Right renal pelvis (tissue), 4 donors: ENCODE results near the gene SIGMAR1. TPM values are rescaled to one million over a fixed set of nuclear protein-coding genes. Genes with fewer than 3 reads are reported as not detected.
A peak's percentile ranks its signal among the peaks of the same experiment; 100 is the strongest.

Experiments
- DNase-seq, 4 donors: peaks; one replicate each; pipeline ENCODE4 v3.0.0-alpha.2; 2013; ENCODE audit warnings: low read depth in 4 of 4, low spot score in 3 of 4, missing footprints in 1 of 4
- polyA plus RNA-seq, 4 donors: library from polyadenylated mRNA; unstranded; fragments of 120-200 nt; gene quantifications; one replicate each; pipeline ENCODE4 v1.2.1, GENCODE V29; 2013; ENCODE audit not compliant: insufficient read length in 4 of 4

The SIGMAR1 gene
- 10 to 100 TPM; 48.2 to 52.6 (median 49.9) TPM for polyA plus RNA-seq

- DNase-seq = peak; percentile 84 to 87 (median 85)
Measured at GRCh38 chr9:34637356-34638137, at the start of gene SIGMAR1. TSS of gene SIGMAR1 (minus strand) at chr9:34637787. CDS start at chr9:34637697, 90 bp downstream.

- no peak for DNase-seq
Measured at GRCh38 chr9:34686732-34687131, 49.1 kb upstream of the SIGMAR1 start.

DNA sequence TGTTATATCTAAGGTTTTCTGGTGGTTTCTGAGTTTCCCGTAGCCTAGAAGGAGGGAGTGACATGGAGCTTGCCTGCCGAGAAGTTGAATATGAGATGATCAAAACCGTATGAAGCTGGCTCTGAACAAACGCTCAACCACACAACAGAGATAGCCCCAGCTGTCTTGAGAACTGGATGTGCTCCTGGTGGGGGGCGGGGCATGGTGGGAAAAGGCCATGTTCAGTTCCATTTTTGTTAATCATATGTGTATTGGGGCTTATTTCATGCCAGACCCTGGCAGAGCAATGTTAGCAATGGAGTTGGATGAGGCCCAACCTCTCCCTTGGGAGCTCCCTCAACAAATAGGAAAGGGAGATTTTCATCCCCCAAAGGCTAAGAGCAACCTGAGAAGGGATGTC, 48.6 kb upstream of the SIGMAR1 start:
- DNase-seq = no peak

DNA sequence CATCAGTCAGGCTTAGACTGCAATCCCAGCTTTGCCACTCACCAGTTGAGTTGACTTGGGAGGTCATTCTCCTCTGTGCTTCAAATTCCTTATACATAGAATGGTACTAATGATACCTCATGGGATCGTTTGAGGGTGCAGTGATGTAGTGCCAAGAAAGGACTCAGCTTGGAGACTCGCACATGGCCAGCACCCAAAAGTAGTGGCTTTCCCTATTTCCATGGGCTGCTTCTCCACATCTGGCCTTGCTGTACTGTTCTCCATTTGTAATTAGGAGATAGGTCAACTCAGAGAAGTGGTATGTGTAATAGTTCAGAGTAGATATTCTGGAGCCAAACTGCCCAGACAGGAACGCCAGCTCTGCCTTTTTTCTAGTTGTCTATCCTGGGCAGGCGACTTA, 48.0 kb upstream of the SIGMAR1 start:
- DNase-seq = no peak

DNA sequence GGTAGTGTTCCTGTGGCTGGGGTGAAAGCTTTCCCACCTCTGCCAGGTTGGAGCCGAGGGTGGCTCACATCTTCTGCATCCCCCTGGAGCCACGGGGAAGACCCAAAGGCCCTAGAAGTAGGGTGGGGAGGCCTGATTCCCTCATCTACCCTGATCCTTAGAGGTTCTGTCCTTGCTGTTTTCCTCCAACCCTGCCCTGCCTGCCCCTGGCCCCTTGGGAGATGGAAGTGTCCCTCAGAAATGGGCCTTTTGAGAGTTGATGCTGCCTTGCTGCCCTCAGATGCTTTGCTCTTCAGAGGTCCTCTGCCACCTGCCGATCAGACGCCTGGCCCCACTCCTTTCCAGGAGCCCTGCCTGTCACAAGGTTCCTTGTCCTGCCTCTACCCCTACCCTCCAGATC, 47.2 kb upstream of the SIGMAR1 start:
- DNase-seq = no peak

DNA sequence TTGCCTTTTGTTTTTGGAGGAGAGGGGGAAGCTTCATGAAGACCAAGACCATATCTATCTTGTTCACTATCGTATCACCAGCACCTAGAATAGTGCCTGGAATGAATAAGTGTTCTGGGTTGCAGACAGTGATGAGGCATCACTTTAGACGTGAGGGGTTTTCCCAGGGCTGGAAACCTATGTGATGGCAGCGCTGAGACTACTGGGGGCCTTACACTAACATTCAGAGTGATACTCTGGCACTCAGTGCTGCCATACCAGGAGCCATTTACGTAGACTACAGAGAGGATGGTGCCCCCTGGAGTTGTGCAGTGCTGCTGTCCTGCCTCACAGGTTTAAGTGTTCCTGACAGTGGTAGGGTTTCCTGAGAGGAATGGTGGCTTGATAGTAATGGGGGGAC, 46.6 kb upstream of the SIGMAR1 start:
- no peak for DNase-seq

GRCh38 chr9:34675869-34676268, 38.3 kb upstream of the SIGMAR1 start:
- DNase-seq = no peak

DNA sequence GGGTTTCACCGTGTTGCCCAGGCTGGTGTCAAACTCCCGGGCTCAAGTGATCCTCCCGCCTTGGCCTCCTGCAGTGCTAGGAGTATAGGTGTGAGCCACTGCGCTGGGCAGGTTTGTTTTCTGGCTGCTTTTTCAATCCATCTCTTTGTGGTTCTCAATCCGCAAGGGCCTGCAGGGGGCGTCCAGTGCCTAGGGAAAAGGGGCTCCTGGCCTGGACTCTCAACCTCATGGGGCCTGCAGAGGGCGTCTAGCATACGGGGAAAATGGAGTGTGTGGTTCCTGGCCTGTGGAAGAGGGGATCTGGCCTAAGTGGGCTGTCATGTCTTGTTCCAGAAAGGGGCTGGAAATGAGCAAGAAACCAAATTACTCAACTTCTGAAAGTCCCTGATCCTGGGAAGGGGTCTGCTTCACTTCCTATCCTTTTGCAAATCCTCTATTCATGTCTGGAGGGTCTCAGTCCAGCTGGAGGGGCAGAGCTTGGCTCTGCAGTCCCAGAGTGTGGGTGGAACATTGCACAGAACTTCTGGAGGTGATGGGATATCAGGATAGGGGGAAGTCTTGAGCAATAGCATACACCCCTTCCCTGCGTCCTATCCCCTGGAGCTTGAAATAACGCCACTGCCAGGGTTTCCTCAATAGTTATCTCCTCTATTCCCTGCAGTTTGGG, 37.6 kb upstream of the SIGMAR1 start:
- peak in 1 of 4 donors; percentile 56 for DNase-seq

DNA sequence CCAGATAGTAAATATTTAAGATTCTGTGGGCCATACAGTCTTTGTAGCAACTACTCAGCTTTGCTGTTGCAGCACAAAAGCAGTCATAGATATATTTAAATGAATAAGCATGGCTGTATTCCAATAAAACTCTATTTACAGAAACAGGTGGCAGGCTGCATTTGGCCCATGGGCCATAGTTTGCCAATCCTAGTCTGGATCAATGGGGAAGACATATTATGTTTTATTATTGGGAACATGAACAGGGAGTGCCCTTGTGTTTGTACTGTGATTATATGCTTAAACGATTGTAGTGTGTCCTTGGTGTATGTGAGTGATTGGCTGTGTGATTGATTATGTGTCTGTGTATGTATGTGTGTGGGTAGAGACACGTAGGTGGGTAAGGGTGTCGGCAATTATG, 36.9 kb upstream of the SIGMAR1 start:
- no peak for DNase-seq

- DNase-seq = no peak
Measured at GRCh38 chr9:34671307-34671706, 33.7 kb upstream of the SIGMAR1 start.

GRCh38 chr9:34669809-34670562, 32.4 kb upstream of the SIGMAR1 start:
- no peak for DNase-seq

DNA sequence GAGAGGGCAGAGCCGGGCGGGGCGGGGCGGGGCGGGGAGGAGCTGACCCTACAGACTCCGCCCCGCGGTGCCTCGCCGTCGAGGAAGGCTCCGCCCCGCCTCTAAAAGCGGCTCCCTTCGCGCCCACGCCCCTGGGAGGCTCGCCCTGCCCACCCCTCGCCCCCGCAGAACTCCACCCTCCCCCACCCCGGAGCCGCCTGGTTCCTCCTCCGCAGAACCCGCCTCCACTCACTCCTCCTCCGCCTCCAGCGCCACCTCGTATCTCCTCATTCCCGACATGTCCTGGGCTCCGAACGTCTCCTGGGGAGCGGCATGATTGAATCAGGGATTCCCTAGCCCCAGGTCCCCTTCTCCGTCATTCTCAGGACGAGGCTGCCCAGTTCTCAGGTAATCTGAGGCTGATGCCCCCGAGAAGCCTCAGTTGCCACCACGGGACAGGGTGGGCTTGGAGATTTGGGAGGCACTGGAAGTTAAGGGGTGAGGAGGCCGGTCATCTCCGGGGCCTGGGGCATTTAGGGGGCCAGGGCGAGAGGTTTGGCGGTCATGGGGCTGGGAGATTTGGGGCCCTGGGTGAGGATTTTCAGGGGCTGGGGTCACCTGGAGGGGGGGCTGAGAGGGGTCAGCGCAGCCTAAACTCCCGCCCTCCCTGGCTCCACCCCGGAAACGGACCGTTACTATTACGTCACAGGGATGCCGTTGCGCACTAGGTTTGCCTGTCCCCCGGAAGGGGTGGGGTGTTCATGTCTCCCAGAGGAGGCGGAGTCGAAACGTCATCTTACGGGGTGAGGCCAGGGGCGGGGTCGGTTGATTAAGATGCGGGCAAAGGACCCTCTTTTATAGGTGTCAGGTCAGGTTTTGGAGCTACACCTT, 28.0 kb upstream of the SIGMAR1 start:
- peak; percentile 88 to 92 (median 91) for DNase-seq

DNA sequence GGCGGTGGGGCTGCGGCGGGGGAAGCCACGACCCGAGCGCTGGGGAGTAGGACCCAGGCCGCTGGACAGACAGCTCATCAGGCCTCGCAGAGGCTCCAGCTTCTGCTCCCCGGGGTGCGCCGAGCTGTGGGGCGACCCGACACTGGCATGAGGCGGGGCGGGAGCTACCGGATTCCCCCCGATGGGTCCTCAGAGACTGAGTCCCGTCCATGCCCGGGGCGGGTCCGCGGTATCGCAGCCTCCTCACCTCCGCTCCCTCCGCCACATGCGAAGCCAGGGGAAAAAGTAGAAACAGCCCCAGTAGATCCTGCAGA, 27.4 kb upstream of the SIGMAR1 start:
- no peak for DNase-seq

DNA sequence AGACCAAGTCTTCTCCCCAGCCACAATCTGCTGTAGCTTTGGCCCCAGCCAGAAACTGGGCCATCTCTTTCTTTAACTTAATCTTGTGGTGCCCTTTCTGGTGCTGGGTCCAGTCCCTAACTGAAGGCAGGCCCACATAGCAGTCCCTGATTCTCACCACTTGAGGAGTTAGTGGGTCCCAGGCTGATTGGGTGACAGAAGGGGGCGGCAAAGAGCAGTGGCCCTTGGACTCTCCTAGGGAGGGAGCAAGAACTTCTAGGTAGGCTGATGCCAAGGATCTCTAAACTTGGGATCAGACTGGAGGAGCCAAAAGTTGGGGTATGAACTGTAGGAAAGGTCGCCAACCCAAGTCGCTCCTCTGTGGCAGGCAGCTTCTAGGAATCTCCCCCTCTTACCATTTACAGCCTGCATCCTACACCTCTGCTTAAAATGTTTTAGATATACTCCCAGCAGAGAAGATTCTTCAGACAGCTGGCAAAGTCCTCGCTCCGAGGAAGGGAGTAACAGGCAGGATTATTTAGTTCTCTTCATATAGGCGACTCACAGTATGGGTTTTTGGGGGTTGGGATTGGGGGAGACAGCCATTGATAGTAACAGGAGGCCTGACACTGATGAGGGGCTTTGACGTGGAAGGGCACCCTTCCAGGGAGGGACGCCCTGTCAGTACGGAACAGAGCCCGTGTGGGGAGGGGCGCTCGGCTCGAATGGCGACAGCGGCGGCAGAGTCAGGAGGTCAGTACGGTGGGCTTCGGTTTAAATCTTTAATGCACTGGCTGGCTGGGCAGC, 26.9 kb upstream of the SIGMAR1 start:
- peak in 2 of 4 donors; percentile 54 to 65 for DNase-seq

DNA sequence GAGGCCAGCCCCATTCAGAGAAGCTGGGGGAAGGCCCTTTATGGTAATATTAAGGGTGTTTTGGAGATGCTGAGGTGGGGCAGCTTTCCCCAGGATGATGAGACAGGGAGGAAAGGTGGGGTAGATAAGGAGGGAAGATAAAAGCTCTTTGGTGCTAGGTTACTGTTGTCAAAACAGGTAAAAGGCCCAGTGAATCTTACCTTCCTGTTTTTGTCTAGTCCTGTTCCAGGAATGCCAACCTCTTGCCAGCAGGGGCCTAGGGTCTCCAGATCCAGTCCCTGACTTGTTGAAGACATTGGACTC, 25.7 kb upstream of the SIGMAR1 start:
- no peak for DNase-seq

DNA sequence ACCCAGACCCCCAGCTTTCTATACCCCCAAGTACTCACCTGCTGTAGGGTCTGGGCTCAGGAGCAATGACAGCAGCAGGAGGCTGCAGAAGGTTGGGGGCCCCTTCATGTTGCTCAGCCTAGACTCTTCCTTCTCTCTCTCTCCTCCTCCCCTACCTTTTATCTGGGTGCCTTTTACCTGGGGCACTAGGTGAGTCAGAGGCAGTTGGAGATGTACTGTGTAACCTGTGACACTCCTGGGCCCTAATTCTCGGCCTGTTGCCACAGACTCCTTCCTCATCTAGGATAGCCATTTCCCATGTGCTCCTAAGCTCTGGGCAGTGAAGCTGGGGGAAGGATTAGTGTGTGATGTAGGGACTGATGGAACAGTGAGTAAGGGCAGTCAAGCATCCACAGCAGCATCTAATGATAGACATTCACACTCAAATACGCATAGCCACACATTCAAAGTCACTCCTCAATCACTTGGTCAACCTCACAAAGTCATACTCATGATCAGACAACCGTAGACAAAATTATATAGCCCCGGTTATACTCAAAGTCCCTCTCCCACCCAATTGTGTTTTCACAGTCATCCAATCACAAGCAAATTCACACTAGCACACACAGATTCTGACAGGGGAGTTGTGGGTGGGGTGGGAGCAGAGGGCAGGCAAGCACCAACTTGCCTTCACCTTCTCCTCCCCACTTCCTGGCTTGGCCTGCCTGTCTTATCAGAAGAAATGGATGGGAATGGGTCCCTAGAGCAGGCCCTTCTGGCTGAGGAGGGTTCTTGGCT, 25.1 kb upstream of the SIGMAR1 start, which contains the start of gene CCL27:
CCL27 (minus strand) TSS at position 132 of the 777 bp plus-strand sequence; CDS start at position 108, 24 bp downstream.
- DNase-seq = no peak

DNA sequence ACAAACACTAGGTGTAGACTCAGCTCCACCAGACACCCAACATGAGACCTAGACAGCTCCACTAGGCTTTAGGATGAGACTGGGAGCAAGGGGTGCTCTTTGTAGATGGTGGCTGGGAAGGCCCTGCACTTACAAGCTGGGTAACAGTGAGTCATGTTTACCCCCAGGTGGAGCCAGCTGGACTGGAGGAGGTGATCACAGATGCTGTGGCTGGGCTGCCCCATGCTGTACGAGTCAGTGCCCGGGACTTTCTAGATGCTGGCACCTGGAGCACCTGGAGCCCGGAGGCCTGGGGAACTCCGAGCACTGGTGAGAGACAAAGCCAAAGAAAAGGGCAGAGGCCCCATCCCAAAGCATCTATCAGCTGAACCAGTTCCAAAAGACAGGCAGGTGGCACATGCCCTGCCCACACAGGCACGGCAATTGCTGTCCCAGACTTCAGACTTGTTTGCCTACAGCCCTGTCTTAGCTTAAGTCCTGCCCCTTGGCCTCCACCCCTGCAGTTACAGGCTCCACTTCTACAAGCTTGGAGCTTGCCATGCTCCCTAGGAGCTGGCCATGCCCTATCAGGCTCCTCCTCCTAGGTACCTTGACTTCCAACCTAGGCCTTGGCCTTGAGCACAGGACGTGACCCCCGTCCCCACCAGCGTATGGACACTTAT, 22.1 kb upstream of the SIGMAR1 start:
- DNase-seq = no peak

- no peak for DNase-seq
Measured at GRCh38 chr9:34658461-34658860, 20.9 kb upstream of the SIGMAR1 start.

DNA sequence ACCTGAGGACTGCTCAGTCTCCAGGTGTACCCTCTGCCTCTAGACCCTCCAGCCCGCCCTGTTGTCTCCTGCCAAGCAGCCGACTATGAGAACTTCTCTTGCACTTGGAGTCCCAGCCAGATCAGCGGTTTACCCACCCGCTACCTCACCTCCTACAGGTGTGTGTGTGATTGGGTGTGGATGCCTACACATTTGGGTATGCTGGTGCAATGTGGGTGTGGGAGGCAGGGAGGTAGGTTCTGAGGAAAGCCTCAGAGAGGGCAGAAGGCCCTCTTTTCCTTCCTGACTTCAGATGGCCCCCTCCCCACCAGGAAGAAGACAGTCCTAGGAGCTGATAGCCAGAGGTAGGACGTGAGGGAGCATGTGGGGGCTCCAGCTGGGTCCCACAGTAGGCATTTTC, 19.4 kb upstream of the SIGMAR1 start:
- DNase-seq = no peak
